GM21576 (cell line): ENCODE measurements around the gene NEURL1.
"Not testable (repeated sequence)": the region's sequence is repeated elsewhere in the genome, so short reads cannot be mapped to it uniquely, and the experiment has no call there.

Experiments
- ATAC-seq: cut with Tn5 transposase; IDR thresholded peaks from one replicate; pipeline ENCODE4 v1.9.1; 2021; ENCODE audit warnings: mild to moderate bottlenecking, moderate library complexity; ENCODE audit not compliant: unreplicated experiment

Gene NEURL1

GRCh38 chr10:103600325-103600724, 106.8 kb downstream of the NEURL1 start:
- no peak for ATAC-seq

- ATAC-seq = no peak
Observed at GRCh38 chr10:103600956-103601569, 107.6 kb downstream of the NEURL1 start.

GRCh38 chr10:103602028-103602851, 108.7 kb downstream of the NEURL1 start:
- no peak for ATAC-seq

- ATAC-seq = no peak
Observed at GRCh38 chr10:103602852-103603155, 109.3 kb downstream of the NEURL1 start.

- ATAC-seq = no peak
Observed at GRCh38 chr10:103603382-103603781, 109.9 kb downstream of the NEURL1 start.

GRCh38 chr10:103605359-103606096, 112.0 kb downstream of the NEURL1 start:
- ATAC-seq = no peak

GRCh38 chr10:103606097-103606438, 112.6 kb downstream of the NEURL1 start:
- not testable (repeated sequence) for ATAC-seq

GRCh38 chr10:103607051-103607450, 113.5 kb downstream of the NEURL1 start:
- not testable (repeated sequence) for ATAC-seq

GRCh38 chr10:103608056-103608455, 114.6 kb downstream of the NEURL1 start:
- not testable (repeated sequence) for ATAC-seq

- ATAC-seq = no peak
Observed at GRCh38 chr10:103609231-103610082, 116.0 kb downstream of the NEURL1 start.

GRCh38 chr10:103610083-103610472, 116.6 kb downstream of the NEURL1 start:
- no peak for ATAC-seq

GRCh38 chr10:103610921-103611511, 117.5 kb downstream of the NEURL1 start:
- no peak for ATAC-seq

GRCh38 chr10:103612462-103613365, 119.2 kb downstream of the NEURL1 start:
- ATAC-seq = no peak

- ATAC-seq = no peak
Observed at GRCh38 chr10:103613616-103614015, 120.1 kb downstream of the NEURL1 start.

GRCh38 chr10:103614306-103615158, 121.0 kb downstream of the NEURL1 start:
- no peak for ATAC-seq

- ATAC-seq = no peak
Observed at GRCh38 chr10:103616705-103617601, 123.4 kb downstream of the NEURL1 start.

- no peak for ATAC-seq
Observed at GRCh38 chr10:103617602-103618385, 124.3 kb downstream of the NEURL1 start.
